Glomerular visceral epithelial cell (primary cell): ENCODE data around the gene RAB31.
A peak's percentile ranks its signal among the peaks of the same experiment; 100 is the strongest.

Source experiments
- DNase-seq: peaks from one replicate; pipeline ENCODE4 v3.0.0-alpha.2; 2016; ENCODE audit errors: extremely low spot score

Gene RAB31

DNA sequence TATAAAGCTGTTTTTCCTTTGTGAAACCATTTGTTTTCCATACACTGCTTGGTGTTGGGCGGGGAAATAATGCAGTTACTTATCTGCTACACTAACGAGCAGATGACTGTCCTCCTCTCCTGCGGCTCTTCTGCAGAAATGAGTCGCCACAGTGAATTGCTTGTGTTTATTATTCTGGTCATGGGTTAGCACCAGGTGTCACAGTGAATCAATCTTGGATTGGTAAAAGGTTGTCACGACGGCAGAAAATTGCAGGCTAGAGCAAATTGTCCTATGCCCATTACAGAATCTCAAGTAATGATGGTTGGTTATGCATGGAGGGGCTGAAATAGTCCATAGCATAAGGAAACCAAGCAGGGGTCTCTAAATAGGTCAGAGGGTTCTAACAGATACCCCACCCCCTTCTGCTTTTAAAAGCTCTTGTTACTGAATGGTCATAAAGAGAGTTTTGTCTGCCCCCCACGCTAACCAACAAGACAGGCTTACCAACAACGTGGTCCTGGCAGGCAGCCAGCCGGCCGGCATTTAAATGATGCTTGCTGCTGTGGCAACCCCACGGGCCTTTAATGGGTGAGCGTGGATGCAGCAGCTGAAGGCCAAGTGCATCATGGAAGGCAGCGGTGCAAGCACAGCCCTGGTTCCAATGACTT, 29.5 kb downstream of the RAB31 start:
- peak; percentile 58 for DNase-seq

DNA sequence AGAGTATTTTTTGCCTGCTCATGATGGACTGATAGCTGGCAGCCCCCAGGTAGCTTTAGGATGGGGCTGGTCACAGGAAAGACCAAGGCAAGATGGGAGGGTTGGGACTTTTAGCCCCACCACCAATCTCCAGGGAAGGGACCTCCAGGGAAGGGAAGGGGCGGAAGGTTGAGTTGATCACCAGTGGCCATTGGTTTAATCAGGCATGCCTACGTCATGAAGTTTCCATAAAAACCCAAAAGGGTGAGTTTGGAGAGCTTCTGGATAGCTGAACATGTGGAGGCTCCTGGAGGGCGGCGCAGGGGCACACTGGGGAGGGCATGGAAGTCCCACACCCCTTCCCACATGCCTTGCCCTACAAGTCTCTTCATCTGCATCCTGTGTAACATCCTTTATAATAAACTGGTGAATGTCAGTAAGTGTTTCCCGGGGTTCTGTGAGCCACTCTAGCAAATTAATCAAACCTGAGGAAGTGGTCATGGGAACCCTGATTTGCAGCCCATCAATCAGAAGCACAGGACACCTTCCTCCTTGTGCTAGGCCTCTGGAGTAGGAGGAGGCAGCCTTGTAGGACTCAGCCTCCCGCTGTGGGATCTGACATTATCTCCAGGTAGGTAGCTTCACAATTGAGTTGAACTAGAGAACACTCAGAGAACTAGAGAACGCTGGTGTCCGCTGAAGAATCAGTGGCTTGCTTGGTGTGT, 30.3 kb downstream of the RAB31 start:
- DNase-seq, result no peak

DNA sequence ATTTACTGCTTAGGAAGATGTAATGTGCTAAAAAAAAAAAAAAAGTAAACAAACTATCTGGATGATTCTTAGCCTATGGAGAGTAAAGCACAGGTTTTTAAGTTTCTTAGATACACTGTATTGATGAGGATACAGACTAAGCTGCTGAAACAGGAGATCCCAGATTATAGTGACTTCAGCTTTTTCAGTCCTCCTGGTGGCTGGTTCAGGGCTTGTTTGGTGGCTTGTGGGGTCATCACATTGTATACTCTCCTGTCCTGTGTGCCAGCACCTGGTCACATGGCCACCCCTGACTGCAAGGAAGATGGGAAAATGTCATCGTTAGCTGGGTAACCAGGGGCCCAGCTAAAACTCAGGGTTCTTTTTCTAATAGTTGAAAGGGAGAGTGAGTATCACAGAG, 31.4 kb downstream of the RAB31 start:
- DNase-seq, result no peak

DNA sequence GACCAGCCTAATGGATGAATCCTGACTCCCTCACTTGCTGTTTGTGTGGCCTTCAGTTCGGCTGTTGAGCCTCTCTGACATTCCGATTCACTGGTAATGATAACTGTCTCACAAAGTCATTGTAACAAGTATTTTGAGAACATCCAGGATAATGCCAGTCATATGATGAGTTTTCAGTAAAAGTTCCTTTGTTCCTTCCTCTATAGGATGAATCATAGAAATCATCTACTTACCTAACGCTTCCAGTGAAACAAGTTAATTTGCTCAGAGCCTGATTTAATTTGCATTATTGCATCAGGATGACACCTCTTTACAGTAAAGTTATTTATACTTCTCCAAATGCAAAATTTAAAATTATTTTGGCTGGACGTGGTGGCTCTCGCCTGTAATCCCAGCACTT, 32.0 kb downstream of the RAB31 start:
- DNase-seq, result no peak

DNA sequence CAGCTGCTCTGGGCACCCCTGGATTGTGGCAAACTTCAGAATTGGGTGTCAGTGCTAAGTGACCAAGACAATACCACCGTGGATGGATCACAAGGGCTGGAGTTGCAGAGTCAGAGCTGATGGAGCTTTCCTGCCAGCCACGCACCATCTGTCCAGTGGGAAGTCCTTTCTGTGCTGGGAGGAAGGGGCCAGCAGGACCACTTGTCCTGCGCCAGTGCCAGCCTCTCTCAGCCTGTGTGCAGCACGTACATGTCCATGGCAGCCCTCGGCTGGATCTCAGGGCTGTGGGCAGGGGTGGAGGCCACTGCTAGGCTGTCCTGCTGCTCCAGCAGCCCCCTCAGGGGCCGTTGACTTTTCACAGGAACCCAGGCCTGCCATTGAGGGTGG, 33.3 kb downstream of the RAB31 start:
- DNase-seq, result no peak

DNA sequence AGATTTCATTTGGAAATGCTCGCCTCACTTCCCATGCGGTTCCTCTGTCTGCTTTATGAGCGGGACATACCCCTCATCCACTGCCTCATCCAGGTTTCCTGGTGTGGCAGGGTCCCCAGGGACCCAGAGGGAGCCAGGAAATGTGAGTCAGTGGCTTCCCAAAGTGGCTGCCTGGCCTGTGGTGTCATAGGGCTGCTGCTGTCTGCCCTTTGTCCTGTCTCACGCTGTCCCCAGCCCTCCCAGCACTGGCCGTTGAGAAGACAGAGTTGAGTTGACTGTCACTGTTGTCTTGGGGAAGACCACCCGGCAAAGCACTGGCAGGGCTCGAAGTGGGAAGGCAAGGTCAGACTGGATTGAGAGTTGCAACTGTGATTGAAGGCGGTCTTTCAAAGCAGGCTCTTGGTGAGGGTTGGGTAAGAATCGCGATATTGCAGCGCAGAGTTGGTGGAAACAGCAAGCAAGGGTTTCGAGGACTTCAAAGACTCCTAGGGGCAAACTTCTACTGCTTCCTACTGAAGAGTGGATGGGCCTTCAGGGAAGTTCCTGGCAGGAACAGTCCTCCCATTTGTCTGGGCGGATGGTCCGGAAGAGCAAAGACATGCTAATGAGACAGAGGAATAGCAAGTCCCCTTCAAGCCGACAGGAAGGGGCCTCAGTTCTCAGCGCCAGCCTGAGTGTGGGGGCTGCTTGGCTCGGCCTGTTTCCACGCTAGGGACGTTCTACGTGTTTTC, 33.9 kb downstream of the RAB31 start:
- DNase-seq, result no peak

DNA sequence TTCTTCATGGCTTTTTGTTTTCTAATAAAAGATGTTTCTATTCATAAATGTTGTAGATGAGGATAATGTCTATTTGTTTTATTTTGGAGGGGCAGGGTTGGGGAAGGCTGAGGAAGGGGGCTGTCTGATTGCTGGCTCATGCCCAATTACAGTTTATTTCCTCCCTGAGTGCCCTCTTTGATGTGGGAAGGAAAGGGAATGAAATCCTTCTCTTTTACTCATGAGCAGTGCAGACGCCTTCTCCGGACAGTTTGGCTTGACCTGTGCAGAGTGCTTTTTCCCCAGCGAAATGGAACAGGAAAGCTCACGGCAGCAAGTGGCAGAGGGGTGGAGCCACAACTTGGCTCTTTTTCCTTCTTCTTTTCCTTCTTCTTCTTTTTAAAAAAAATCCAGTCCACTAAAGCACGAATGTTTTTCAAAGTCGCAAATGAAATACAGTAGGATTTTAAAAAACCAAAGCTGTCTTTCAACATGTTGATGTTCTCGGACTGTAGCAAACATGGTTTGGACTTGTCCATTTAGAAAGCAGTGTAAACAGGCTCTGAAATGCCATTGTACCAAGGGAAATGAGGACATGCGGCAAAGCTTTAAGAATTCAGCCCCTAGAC, 34.5 kb downstream of the RAB31 start:
- DNase-seq, result peak; percentile 60

DNA sequence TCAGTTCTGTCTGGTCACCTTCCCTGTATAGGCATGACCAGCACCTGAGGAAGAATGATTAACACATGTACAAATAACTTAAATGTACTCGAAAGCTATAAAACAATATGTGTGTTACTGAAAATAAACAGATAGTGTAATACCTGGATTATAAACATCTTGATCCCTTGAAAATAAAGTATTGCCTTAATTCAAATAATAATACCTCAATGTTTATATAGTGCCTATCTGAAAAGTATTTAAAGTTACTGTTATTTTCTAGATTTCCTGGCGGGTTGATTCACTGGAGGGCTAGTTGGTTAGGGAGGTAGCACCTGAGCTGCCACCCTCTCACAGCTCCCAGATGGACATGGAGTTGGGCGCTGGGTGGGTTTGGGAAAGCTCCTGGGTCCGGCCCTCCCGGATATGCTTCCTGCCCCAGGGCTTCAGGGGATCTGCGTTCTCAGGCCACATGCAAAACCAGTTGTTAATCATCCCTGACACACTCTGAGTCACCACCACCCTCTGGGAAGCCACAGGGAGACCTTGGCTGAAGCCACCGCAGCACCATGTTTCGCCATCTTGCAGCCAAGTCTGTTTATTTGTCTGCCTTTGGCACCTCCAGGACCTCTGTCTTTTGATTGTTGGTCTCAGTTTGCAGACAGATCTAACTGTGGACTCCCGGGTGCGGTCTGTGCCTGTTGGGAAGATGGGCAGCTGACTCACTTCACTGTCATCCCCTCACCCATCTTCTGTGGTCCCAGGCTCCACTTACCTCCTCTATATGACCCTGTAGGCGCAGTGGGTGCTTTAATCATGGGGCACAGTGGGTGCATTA, 35.3 kb downstream of the RAB31 start:
- peak; percentile 97 for DNase-seq

DNA sequence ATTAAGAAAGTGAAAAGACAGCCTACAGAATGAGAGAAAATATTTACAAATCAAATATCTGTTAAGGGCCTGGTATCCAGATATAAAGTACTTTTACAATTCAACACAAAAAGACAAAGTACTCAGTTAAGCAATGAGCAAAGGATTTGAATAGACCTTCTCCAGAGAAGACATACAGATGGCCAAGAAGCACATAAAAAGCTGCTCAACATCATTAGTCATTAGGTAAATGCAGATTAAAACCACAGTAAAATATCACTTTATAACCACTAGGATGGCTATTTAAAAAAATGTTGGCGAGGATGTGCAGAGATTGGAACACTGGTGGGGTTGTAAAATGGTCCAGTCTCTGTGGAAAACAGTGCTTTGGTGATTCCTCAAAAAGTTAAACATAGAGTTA, 38.9 kb downstream of the RAB31 start:
- no peak for DNase-seq

DNA sequence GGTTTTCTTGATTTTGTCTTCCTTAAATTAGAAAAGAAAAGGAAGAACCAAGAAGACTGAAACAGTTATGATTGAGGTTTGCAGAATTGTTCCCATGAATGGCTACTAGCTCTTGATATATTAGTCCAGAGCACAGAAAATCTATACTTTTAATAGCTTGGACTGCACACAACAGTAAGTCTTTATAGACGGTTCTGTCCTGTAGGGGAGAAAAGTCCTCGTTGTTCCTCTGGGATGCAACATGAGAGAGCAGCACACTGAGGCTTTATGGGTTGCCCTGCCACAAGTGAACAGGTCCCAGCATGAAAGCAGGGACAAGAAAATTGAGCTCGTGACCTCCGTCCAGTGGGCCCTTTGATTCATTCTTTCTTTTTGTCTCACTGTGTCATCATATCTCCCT, 41.5 kb downstream of the RAB31 start:
- no peak for DNase-seq

DNA sequence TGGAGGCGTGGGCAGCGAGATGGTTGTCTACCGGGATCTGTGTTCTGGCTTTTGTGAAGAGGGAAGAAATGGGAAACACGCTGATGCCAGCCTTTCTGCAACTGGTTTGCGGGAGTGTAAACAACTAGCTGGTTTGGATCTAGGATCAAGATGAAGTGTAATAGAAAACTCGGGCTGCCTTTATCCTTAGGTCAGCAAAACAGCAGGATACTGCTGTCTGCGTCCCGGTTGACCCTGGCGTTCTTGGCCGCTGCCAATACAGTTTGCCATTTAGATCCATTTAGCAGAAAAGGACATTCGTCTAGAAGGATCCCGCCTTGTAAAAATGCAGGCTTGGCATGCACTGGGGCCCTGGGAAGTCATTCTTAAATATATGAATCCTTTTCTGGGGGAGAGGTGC, 42.0 kb downstream of the RAB31 start:
- no peak for DNase-seq

DNA sequence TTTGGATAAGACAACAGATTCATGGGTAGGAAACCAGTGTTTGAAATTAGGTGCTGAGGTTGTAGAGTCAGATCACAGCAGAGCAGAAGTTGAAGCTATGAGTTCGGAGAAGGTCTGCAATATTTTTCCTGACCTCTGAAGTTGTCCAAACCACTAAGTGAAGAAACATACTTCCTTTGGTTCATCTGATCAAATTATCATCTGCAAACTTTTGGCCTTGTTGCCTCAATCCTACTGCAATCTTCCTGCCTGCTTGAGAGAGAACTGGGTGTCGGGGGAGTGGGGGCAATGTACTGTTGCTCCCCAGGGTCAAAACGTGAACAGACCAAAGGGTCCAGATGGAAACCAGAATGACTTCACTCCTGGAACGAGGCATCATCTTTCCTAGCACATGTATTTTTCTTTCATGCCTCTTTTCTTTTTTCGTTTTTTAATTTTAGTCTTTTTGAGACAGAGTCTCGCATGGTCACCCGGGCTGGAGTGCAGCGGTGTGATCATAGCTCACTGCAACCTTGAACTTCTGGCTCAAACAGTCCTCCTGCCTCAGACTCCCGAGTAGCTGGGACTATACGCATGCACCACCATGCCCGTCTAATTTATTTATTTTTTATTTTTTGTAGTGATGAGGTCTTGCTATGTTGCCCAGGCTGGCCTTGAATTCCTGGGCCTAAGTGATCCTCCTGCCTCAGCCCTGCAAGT, 42.7 kb downstream of the RAB31 start:
- no peak for DNase-seq

DNA sequence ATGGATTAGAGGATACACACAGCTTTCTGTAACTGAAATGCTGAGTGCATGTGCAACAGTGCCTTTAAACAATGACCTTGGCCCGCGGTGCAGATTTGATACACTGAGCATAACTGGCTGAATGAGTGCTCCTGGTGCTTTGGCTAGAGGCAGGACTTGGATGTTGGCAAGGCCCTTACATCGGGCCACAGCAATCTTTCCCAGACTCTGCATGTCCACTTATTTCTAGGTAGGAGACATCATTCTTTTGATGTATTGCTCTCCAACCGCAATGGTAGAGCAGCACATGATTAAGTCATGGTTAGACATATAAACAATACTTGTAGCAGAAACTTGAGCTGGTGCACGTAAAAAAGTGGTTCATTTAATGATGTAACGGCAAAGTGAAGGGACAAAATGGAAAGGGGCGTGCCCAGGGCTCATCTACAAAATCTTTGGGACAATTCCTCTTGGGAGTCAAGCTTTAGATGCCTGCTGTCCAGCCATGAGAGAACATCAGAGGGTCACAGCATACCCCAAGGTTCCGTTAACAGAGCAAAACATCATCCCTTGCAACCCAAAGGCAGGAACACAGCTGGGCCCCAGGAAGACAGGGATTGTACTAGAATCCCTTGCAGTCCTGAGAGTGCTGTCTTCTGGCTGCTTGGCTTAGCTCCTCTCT, 43.4 kb downstream of the RAB31 start:
- DNase-seq, result no peak

DNA sequence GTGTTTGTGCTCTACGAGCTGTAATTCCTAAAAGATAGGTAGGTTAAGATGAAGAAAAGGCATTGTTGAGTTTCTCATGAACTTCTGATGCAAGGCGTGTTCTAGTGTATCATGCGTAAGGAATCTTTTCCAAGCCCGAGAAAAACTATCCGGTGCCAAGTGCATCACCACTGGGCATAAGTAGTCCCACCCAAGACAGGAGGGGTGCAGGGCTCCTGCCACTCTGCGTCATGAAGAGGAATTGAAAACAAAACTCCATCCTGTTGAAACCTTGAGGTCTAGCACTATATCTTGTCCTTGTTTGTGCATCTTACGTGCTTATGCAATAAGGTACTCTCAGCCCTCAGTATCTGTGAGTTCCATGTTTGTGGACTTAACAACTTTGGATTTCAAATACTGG, 45.7 kb downstream of the RAB31 start:
- no peak for DNase-seq

DNA sequence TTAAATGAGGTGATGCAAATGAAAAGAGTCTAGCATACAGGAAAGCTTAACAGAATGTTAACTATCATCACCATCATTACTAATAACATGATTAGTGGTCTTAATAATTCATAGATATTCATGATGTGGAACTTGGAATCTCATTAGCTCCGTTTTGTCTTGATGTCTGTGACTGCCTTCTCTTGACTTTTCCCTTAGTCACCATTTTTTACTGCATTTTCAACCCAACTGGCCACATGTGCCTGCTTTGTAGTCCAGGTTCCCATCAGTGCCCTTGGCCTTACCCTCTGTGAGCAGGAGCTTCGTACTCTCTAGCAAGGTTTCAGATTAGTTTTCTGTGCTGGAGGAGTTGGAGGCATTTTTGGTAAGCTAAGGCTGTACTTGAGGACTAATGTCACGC, 47.0 kb downstream of the RAB31 start:
- no peak for DNase-seq

DNA sequence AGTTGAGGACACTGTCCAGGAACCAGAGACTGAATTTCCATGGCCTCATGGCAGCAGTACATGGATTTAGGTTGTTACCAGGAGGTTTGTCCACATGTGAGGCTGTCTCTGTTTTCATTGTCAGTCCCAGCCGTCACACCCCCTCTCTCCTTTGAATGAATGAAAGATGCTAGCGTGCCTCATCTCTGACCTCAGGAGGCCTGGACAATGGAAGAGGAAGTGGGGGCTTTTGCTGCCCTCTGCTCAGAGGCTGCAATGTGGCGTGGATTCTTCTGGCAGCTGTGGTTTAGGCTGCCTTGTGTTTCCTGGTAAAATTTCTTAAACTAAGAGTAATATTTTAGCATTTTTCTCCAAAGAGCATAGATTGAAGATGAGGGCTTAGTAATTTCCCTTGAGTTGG, 47.5 kb downstream of the RAB31 start:
- no peak for DNase-seq

DNA sequence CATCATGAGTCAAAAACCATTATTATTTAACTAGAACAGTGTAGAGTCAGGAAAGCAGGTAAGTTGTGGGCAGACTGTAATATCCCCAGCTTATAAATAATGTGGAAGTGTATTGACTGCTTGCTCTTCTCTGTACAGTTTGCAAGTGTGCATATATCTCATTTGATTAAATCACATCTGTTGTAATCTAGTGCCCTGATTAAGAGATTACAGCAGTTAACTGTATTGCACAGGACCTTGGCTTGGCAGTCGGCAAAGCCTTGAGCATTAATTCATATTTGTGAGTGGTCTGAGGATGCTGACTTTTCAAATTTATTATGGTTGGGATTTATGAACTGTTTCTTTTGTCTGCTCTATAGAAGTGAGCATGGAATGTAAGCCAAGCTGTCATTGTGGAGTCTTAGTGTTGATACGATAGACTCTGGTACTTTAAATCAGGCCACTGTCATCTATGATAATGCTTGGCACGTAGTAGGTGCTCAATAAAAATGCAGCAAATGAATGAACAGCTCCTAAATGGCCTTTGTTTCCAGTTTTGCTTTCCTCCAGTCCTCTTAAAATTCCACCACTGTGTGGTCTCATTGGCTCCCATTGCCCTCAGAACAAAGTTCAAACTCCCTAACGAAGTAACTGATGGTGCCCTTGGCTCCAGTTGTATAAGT, 48.3 kb downstream of the RAB31 start:
- DNase-seq, result no peak

DNA sequence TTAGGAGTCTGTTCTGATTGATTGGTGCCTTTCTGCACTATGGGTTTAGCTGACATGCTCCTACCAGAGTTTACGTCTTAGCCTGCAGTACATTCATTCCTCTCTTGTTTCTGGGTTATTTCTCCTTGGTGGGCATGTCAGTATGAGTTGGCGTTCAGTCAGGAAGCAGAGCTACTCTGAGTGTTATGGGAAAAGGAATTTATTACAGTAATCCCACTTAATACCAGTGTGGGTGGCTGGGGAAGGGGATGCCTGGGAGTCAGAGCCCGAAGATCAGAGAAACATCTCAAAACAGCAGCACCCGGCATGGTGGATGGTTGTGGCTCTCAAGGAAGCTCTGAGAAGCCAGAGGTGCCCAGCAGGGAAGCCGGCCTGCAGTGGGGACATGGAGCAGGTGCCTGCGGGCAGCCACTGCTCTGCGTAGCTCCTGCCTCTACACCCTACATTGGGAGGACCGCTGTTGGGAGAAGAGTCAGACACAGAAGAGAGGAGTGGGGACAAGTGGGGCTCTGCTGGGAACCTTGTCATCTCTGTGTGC, 48.9 kb downstream of the RAB31 start:
- no peak for DNase-seq

DNA sequence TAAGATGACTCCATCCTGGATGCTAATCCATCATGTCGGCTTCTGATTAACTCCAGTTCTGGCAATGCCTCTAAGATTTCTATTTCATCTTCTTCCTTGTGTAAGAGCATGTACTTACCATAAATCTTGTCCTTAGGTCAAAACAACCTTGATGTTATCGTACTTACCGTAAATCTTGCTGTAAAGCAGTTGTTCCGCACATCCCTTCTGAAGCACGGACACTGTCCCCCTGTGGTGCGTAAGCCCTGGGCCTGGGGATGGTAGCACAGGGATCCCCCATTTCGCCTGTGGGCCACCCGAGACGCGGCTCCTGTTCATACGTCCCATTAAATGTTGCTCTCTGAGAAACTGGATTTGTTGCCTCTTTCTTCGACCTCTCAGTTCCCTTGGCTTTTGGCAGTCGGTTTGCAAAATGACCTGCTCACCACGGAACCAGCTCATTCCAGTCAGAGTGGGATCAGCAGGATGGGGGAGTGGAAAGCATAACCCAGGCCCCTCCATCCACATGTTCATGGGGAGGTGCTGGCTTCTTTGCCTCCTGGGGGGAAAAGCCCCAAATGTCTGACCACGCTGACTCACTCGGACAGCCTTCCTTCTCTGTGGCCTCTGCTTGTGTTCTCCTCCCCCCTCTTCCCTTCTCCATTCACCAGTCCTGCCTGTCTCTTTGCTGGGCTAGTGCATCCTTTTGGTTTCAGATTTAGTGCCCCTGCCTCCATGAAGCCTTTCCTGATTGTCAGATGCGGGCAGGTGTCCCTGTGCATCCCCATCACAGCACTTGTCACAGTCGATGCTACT, 49.9 kb downstream of the RAB31 start:
- DNase-seq, result peak; percentile 79
